Muscle layer of colon (tissue), 2 donors: ENCODE measurements around the gene CCNB2.
"Not testable (repeated sequence)": the region's sequence is repeated elsewhere in the genome, so short reads cannot be mapped to it uniquely, and the experiment has no call there.

Experiments
- H3K27ac ChIP-seq: one replicate; pipeline ENCODE4 v1.7.0; 2013; ENCODE audit warnings: low read depth, mild to moderate bottlenecking, low read length, moderate library complexity
- H3K27me3 ChIP-seq, 2 donors: one replicate each; pipeline ENCODE4 v1.7.0; 2013; ENCODE audit warnings: low read length in 2 of 2, mild to moderate bottlenecking in 2 of 2; ENCODE audit not compliant: insufficient read depth in 2 of 2, control insufficient read depth in 1 of 2
- H3K36me3 ChIP-seq: one replicate; pipeline ENCODE4 v1.7.0; 2013; ENCODE audit warnings: mild to moderate bottlenecking, low read length; ENCODE audit not compliant: insufficient read depth
- H3K4me1 ChIP-seq: one replicate; pipeline ENCODE4 v1.7.0; 2013; ENCODE audit warnings: mild to moderate bottlenecking, low read length; ENCODE audit not compliant: insufficient read depth
- H3K4me3 ChIP-seq, 2 donors: one replicate each; pipeline ENCODE4 v1.7.0; 2013; ENCODE audit warnings: low read length in 2 of 2, low read depth in 1 of 2, mild to moderate bottlenecking in 1 of 2, moderate library complexity in 1 of 2
- H3K9ac ChIP-seq: one replicate; pipeline ENCODE4 v1.7.0; 2013; ENCODE audit warnings: low read length
- H3K9me3 ChIP-seq: one replicate; pipeline ENCODE4 v1.7.0; 2013; ENCODE audit warnings: mild to moderate bottlenecking, low read length
- donor health status: abdominal sarcoma.
- donor health status: Adenocarcinoma of cecum.

Gene CCNB2

DNA sequence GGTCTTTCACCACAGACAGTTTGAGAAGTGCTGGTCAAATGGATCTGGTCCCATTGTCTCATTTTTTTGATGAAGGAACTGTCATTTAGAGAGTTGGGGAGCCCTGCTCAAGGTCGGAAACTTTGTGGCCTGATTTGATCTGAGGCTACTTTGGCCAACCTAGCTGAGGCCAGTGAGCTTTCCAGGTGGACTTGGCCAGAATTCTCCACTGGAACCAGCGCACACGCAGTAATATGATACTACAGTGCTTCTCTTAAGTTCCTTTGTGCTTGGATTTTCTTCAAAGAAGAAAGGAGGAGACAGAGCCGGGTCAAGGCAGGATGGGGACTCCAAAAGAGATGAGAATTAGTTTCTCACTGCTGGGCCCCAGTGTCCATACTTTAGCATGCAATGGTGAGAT is 50.5 kb downstream of the CCNB2 start:
- Histone ChIP-seq H3K4me1 (no peaks in the 10 kb centered on the region), H3K27me3 (no peaks in the 10 kb centered on the region), H3K9me3 (no peaks in the 10 kb centered on the region), H3K27ac (no peak overlapping the region), H3K4me3 (no peak overlapping the region), H3K36me3 (peaks cover 50% of the 10 kb centered on the region), H3K9ac (no peak overlapping the region)

DNA sequence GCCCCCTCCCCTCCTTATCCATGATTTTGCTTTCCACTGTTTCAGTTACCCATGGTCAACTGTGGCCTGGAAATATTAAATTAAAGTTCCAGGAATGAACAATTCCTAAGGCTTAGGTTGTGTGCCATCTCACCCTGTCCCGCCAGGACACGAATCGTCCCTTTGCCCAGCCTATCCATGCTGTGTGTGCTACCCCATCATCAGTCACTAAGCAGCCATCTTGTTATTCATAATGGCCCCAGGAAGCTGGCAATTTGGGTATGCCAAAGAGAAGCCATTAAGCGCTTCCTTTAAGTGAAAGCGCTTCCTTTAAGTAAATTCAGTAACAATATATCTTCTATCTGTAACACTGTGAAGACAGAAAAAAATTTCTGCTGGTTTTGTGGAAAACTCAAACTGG is 52.5 kb downstream of the CCNB2 start:
- H3K4me3 ChIP-seq, result no peak overlapping the region
- no peaks in the 10 kb centered on the region for H3K27me3 ChIP-seq
- H3K36me3 ChIP-seq, result peaks cover 45% of the 10 kb centered on the region
- H3K9me3 ChIP-seq, result no peaks in the 10 kb centered on the region
- no peaks in the 10 kb centered on the region for H3K4me1 ChIP-seq
- H3K9ac ChIP-seq, result no peak overlapping the region
- no peak overlapping the region for H3K27ac ChIP-seq

DNA sequence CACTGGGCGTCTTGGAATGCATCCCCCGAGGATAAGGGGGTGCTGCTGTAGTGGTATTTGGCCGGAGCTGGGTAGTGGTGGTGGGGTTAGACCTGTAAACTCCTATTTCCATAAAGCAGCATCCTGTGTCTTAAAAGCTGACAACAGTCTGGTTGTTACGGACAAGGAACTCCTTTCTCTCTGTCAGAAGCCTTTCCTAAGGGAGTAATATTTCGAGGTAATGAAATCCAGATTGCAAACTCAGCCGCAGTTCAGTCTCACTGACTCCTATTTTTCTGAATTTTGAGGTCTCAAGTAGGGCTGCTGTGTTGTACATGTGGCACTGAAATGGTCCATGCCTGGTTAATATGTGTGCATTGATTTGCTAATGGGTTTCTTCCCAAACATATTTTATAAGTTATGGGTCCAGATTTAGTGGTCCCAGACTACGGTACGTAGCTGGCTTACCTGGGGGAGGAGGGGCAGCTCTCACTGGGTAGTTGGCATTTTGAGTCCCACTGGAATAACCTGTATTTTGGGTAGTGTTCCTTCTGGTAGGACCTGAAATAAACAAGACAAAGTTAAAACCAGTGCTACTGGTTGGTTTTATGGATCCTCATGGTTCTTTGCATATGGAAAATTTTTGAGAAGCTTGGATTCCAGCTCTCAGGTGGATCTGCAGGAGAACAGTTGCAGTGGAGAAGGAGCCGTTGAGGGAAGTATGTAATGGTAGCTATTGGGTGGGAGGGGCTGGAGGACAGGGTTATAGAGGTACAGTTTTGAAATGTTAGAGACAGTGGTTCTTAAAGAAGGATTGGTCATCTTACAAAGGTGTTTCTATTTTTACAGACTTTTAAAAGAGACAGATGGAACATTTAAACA is 53.1 kb downstream of the CCNB2 start:
- Histone ChIP-seq H3K4me3 (no peak overlapping the region), H3K36me3 (peaks cover 43% of the 10 kb centered on the region), H3K9me3 (no peaks in the 10 kb centered on the region), H3K4me1 (no peaks in the 10 kb centered on the region), H3K9ac (no peak overlapping the region), H3K27ac (no peak overlapping the region), H3K27me3 (no peaks in the 10 kb centered on the region)

DNA sequence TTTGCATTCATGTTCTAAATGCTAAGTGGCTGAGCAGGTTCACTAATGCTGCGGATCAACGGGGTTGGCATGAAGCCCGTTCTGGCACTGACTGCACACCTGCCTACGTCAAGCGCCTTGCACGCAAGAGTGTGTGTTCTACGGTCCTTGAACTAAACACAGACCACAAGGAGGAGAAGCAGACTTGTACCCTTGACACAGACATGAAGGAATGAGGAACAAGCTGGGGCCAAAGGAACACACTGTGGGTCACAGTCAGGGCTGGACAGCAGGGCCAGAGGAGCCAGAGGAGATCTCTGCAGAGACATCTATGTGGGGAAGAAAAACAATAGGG is 53.7 kb downstream of the CCNB2 start:
- no peaks in the 10 kb centered on the region for H3K4me1 ChIP-seq
- no peak overlapping the region for H3K27ac ChIP-seq
- no peaks in the 10 kb centered on the region for H3K27me3 ChIP-seq
- H3K36me3 ChIP-seq, result peaks cover 38% of the 10 kb centered on the region
- no peak overlapping the region for H3K4me3 ChIP-seq
- no peaks in the 10 kb centered on the region for H3K9me3 ChIP-seq
- no peak overlapping the region for H3K9ac ChIP-seq

DNA sequence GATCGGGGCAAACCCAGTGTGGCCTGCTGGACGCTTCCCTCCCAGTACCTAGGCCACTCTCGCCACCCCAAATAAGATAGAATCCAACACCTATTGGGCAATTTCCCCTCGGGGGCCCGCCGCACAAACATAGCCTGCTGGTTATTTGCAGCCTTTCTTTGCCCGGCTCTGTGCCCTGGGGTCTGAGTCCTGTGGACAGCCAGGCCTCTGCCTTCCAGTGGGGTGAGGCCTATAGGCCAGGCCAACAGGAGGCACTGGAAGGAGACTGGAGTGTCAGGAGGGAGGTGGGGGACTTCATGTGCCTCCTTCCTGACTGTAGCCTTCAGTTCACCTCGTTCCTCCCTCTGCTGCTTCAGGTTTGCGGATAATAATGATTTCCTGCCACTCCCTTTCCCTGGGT is 54.3 kb downstream of the CCNB2 start:
- Histone ChIP-seq H3K36me3 (peaks cover 38% of the 10 kb centered on the region), H3K27ac (no peak overlapping the region), H3K9ac (no peak overlapping the region), H3K4me1 (no peaks in the 10 kb centered on the region), H3K27me3 (no peaks in the 10 kb centered on the region), H3K4me3 (no peak overlapping the region), H3K9me3 (no peaks in the 10 kb centered on the region)

DNA sequence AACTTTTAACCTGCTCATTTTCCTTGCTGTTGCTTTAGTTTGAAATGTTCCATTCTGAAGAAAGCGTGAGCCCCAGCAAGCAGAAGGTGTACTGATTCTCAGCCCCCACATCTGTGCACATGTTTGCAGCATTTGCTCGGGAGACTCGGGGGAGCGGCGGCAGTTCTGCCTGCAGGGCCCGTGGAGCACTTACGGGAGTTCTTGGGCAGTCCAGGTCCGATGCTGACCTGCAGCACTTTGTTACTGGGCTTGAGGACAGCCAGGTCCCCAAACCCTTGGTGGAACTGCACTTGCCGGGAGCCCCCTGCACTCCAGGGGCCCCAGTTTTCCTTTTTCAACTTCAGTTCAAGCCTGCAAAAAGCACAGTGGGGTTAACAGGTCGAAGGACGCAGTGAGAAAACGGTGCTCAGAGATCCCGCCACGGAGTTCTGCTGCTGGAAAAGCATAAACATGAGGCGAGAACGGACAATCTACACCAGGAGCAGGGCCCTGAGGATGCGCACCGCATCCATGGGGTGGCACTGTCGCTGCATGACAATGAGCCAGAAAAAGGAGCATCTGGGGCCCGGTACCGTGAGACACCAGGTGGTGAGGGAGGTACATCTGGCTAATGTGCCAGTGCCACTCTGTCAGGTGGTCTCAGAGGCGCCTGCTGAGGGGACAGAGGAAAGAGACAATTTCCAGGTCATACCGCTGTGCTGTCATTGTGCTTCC is 56.1 kb downstream of the CCNB2 start:
- no peak overlapping the region for H3K9ac ChIP-seq
- H3K4me1 ChIP-seq, result no peaks in the 10 kb centered on the region
- no peak overlapping the region for H3K27ac ChIP-seq
- no peak overlapping the region for H3K4me3 ChIP-seq
- no peaks in the 10 kb centered on the region for H3K27me3 ChIP-seq
- peaks cover 35% of the 10 kb centered on the region for H3K36me3 ChIP-seq
- H3K9me3 ChIP-seq, result no peaks in the 10 kb centered on the region

DNA sequence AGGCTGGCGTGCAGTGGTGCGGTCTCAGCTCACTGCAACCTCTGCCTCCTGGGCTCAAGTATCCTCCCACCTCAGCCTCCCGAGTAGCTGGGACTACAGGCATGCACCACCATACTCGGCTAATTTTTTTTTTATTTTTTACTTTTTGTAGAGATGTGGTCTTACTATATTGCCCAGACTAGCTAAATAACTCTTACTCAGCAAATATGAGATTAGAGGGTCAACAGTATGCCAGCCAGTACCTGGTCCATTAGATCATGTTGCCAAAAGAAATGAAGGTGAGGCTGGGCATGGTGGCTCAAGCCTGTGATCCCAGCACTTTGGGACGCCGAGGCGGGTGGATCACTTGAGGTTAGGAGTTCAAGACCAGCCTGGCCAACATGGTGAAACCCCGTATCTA is 57.1 kb downstream of the CCNB2 start:
- peaks cover 33% of the 10 kb centered on the region for H3K36me3 ChIP-seq
- H3K4me3 ChIP-seq, H3K27ac ChIP-seq, H3K9ac ChIP-seq, H3K4me1 ChIP-seq, H3K27me3 ChIP-seq, H3K9me3 ChIP-seq: not testable (repeated sequence)

DNA sequence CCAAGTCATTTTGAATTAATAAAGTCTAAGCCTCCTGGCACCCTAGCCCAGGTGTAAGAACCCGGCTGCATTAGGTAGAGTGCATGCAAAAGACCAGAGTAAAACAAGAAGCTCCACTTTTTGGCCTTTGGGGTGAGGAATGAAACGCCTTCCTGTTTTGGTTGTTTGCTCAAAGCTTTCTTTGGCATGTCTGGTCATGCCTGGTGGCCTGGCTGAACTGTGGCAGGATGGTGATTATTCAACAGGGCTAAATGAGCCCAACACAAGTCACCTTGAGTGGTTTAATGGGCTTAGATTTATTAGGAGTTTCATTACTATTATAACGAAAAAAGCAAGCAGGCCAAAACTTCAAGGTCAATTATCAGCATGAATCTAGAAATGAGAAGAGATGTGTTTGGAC is 60.8 kb downstream of the CCNB2 start:
- no peak overlapping the region for H3K27ac ChIP-seq
- no peaks in the 10 kb centered on the region for H3K27me3 ChIP-seq
- no peak overlapping the region for H3K9ac ChIP-seq
- no peaks in the 10 kb centered on the region for H3K9me3 ChIP-seq
- no peak overlapping the region for H3K4me3 ChIP-seq
- no peaks in the 10 kb centered on the region for H3K4me1 ChIP-seq
- H3K36me3 ChIP-seq, result peaks cover 15% of the 10 kb centered on the region

DNA sequence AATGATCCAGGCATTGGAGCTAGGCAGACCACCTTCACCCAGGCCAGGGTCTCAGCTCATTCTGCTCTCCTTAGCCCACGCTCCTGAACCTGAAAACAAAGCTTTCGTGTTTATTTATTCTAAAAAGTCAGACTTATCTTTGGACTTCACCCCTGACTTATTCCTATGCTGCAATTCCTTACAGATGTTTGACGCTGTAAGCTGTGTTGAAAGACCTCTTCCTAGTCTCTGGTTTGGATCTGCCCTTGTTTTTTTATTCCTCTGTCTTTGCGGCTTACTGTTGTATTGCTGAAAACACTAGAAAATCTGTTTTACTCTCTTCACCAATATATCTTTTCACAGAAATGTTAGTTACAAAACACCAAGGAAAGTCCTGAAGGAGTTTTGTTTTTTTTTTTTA is 61.2 kb downstream of the CCNB2 start:
- H3K9me3 ChIP-seq, result no peaks in the 10 kb centered on the region

DNA sequence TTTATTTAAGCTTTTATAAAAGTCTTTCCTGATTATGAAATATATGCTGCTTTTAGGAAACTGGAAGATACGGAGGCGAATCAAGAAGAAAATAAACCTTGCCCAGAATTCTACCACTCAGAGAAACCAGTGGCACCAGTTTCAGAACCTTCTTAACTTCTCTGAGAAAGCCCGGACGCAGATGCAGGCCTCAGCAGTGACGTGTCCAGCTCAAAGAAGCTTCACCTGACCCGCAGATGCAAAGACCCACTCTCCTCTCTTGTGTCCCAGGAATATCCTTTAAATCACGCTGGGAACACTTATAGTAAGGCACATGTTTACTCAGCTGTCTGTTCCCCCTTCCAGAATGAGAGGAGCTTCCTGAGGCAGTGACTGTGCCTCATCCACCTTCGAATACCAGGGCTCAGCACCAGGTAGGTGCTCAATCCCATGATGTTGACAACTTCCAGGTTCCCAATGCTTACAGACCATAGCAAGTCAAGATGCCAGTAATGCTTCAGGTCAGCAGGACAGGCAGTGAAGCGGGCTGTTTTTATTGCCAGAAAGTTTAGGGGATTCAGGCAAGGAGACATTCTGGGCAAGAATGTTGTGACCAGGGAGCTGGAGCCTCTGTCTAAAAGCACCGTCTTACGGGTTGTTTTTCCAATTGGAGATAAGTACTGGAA is 61.8 kb downstream of the CCNB2 start:
- no peak overlapping the region for H3K27ac ChIP-seq
- H3K4me3 ChIP-seq, result no peak overlapping the region
- H3K9me3 ChIP-seq, result no peaks in the 10 kb centered on the region
- no peaks in the 10 kb centered on the region for H3K27me3 ChIP-seq
- H3K36me3 ChIP-seq, result peaks cover 19% of the 10 kb centered on the region
- H3K9ac ChIP-seq, result no peak overlapping the region
- H3K4me1 ChIP-seq, result no peaks in the 10 kb centered on the region

More for the DNA sequence above, 61.2 kb downstream of the CCNB2 start:
- H3K36me3 ChIP-seq, result peaks cover 15% of the 10 kb centered on the region
- no peak overlapping the region for H3K27ac ChIP-seq
- no peak overlapping the region for H3K4me3 ChIP-seq
- no peaks in the 10 kb centered on the region for H3K27me3 ChIP-seq
- H3K4me1 ChIP-seq, result no peaks in the 10 kb centered on the region
- no peak overlapping the region for H3K9ac ChIP-seq

DNA sequence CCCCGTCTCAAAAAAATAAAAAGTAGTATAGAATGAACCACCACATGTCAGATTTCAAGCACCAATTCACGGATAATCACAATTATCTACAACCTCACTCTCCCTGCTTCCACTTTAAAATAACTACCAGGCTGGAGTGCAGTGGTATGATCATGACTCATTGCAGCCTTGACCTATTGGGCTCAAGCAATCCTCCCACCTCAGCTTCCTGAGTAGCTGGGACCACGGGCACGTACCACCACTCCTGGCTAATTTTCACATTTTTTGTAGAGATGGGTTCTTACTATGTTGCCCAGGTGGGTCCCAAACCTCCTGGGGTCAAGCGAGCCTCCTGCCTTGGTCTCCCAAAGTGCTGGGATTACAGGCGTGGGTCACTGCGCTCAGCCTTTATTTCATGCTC is 63.6 kb downstream of the CCNB2 start:
- Histone ChIP-seq H3K36me3 (peaks cover 17% of the 10 kb centered on the region), H3K4me3 (no peak overlapping the region), H3K9me3 (no peaks in the 10 kb centered on the region), H3K27ac (no peak overlapping the region), H3K27me3 (no peaks in the 10 kb centered on the region), H3K4me1 (no peaks in the 10 kb centered on the region), H3K9ac (no peak overlapping the region)
